GM21423 (cell line): ENCODE results near the gene MTRR.

Source experiments
- ATAC-seq: cut with Tn5 transposase; IDR thresholded peaks from one replicate; pipeline ENCODE4 v1.9.1; 2021; ENCODE audit warnings: mild to moderate bottlenecking, moderate library complexity; ENCODE audit not compliant: unreplicated experiment

MTRR gene

DNA sequence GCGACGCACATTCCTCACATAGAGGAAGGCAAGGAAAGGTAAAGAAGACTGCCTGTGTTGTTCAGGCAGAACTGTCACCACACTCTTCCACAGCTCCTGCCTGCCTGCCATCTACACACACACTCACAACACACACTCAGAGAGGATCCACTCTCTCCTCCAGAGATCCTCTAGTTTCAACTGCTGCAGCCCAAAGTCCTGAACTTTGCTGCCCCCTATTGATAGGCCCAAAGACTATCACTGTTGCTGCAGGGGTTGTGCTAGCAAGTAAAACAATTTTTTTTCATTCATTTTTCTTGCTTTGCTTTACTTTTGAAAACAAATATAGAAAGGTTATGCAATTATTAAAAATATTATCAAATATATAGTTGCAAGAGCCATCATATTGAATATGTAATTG lies 12.1 kb upstream of the MTRR start:
- no peak for ATAC-seq

DNA sequence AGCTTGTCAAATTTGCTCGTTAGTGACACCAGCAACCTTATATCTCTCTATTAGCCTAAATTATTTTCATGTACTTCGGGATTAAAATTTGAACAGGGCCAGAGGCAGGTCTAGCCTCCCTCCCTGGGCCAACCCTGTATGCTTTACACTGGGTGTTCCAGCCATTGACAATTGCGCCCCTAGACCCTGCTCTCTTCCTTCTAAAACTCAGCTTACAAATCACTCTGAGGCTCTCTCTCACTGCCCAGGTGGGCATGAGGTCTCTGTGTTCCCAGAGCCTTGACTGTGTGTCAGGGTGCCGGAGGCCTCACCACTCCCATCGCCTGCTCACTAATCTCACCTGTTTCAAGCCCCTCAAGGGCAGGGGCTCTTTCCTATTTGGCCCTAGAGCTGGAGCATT lies 11.6 kb upstream of the MTRR start:
- no peak for ATAC-seq

GRCh38 chr5:7857926-7858632 lies 10.9 kb upstream of the MTRR start:
- no peak for ATAC-seq

DNA sequence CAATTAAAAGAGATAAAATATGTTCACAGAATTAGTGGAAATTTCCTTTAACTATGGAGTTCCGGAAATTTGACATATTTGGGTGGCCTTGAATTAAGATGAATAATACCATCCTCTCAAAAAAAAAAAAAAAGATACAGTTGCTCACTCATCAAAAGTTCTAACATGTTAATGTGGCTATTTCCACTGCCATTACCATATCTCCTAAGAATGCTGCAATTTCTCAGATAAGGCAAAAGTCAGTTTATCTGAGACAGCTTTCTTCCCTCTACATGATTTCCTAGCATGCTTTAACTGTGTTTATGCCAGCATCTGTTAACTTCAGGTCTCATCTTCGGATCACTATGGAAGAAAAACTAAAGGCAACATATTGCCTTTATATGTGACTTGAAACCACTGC lies 2.8 kb upstream of the MTRR start:
- no peak for ATAC-seq

GRCh38 chr5:7867260-7867659 lies 1.7 kb upstream of the MTRR start:
- no peak for ATAC-seq

DNA sequence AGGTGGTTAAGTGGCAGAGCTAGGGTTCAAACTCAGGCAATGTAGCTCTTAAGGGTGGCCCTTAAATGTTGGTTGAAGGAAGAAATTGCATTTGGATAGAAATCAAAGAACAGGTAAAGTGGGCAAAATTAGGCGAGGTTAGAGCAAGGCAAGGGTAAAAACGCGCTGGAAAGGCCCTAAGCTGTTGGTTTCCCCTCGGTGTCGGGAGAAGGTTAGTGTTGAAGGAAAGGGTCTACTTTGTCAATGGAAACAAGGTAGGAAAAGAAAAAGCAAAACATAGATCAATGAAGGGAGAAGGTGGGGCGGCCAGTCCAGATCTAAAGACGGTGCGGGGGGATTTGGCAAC lies 548 bp upstream of the MTRR start:
- ATAC-seq = no peak

DNA sequence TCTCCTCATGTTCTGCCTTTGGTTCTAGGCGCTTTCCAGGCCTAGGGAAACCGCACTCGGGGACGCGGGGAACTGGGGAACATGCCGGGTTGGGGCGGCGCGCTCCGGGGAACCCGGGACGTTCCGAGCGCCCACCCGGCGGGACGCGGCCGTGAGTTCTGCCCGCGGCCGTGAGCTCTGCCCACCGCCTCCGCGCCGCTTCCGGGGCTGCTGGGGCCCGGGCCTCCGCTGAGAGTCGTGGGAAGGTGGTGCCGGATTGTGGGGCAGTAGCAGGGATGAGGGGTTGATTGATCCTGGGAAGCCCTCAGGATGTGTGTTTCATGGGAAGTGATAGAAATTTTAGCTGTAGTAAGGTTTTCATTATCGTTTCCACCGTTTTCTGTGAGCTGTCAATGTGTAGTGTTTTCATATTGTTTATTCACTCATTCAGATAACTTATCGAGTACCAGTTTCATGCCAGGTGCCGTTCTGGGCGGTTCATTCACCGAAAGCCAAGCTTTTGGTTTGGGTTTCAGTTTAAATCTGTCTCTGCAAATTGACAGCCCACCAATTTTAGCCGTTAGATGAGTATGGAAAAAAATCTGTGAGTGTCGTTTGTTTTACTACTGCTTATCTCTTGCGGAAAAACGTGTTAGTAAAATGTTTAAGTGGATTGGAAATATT lies 657 bp downstream of the MTRR start:
- peak; percentile 27 for ATAC-seq

DNA sequence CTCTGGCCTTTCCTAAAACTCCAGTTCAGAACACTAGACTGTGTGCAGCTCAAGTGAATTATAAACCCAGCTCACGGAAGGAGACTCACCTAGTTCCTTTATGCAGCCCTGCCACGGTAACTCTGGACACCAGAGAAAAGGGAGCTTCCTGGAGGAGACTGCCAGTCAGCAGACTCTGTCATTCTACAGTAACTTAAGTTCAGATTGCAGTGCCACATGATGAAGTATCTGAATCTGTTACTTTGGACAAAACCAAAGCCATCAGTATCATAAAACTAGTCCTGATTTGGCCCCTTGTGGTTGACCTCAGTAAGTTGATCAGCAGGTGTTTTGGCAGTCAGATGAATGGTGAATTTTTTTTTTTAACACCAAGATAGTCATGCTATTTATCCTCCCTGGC lies 2.7 kb downstream of the MTRR start:
- no peak for ATAC-seq

DNA sequence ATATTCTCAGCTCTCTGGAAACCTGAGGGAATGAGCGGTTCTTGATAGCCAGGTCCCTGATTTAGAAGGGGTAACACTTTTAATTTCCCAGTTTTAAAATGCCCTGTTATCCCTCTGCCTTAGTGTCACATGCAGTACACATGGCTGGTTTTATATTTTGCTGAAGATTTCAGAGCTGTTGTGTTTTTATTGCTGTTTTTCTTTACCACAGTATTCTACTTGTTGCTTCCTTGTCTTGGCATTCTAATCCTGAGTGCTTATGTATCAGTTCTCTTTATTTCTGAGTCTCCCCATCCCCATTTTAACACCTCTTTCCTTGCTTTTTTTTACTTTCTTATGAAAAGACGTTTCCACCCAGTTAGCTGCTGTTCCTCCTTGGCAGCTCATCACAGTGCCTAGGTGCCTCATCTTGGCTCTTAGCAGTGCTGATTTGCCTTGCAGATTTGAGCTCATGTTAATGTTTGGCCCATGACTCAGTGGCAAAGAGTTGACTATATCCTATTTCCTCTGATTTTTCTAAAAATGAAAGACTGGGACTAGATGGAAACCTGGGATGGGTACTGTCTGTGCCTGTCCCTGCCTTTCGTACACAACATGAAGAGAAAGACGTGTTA lies 3.7 kb downstream of the MTRR start:
- ATAC-seq = no peak

DNA sequence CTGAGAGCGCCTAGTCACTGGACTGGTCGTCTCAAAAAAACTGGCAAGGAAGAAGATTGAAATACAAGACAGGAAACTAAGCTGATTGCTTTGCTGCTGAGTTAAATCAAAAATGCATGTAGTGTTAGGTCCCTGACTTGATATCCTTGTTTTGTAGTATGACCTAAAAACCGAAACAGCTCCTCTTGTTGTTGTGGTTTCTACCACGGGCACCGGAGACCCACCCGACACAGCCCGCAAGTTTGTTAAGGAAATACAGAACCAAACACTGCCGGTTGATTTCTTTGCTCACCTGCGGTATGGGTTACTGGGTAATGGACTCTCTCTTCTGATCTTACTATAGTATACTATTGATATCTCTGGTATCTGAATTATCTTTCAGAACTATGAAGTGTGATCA lies 4.3 kb downstream of the MTRR start:
- ATAC-seq = no peak

DNA sequence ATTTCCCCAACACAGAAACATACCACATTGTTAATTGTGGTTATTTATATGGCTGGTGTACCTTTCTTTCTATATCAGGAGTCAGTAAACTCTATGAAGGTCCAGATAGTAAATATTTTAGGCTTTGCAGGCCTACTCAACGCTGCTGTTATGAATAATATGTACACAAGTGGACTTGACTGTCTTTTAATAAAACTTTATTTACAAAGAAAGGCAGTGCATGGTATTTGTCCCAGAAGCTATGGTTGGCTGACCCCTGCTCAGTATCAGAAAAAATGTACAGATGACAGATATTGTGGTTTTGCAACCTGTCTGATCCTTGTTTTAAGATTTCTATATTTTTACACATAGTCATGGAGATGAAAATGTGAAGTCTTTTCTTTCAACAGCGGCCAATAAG lies 5.7 kb downstream of the MTRR start:
- no peak for ATAC-seq

- no peak for ATAC-seq
Measured at GRCh38 chr5:7875151-7875550, 6.2 kb downstream of the MTRR start.

DNA sequence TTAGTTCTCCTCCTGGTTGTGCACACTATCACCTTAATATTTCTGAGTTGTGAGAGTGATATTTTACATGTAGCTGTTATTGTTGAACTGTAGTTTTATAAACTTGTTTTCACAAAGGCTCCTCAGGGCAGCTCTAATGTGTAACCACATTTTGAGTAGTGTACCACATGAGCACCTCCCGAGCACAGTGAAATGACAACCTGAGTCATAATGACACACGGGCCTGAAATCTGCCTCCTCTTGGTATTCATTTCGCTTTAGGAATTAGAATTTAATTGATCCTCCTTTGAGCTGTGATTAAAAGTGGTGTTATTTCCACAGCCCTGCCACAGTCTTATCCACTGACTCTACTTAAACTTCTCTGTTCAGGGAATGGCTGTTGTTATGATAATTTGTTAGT lies 7.9 kb downstream of the MTRR start:
- peak; percentile 43 for ATAC-seq

DNA sequence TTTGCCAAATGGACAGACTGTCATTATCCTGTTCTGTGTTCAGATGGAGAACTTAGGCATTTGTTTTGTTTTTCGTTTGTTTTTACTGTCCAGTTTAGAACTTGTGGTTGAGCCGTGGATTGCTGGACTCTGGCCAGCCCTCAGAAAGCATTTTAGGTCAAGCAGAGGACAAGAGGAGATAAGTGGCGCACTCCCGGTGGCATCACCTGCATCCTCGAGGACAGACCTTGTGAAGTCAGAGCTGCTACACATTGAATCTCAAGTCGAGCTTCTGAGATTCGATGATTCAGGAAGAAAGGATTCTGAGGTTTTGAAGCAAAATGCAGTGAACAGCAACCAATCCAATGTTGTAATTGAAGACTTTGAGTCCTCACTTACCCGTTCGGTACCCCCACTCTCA lies 8.9 kb downstream of the MTRR start:
- ATAC-seq = no peak

GRCh38 chr5:7878381-7878873 lies 9.5 kb downstream of the MTRR start:
- ATAC-seq = peak; percentile 92

GRCh38 chr5:7881091-7881490 lies 12.1 kb downstream of the MTRR start:
- no peak for ATAC-seq

- no peak for ATAC-seq
Measured at GRCh38 chr5:7881816-7882215, 12.9 kb downstream of the MTRR start.

GRCh38 chr5:7882926-7883325 lies 14.0 kb downstream of the MTRR start:
- no peak for ATAC-seq

GRCh38 chr5:7884491-7885267 lies 15.7 kb downstream of the MTRR start:
- ATAC-seq = no peak

GRCh38 chr5:7886849-7887475 lies 18.0 kb downstream of the MTRR start:
- peak; percentile 61 for ATAC-seq

GRCh38 chr5:7888901-7889300 lies 20.0 kb downstream of the MTRR start:
- ATAC-seq = no peak
